Measurements from ENCODE around the gene SRGAP2C. TPM values are rescaled to one million over a fixed set of nuclear protein-coding genes. Genes with fewer than 3 reads are reported as not detected.
"Not testable (repeated sequence)": the region's sequence is repeated elsewhere in the genome, so short reads cannot be mapped to it uniquely, and the experiment has no call there.

SRGAP2C gene
- total RNA-seq, 1 donor from 2014 or later = 34.2 TPM

- H3K27me3 Mint-ChIP-seq (ENCODE audit: low read depth); H3K4me3 Mint-ChIP-seq (ENCODE audit: unreplicated experiment); H3K9me3 Mint-ChIP-seq (ENCODE audit: low read depth); DNase-seq (ENCODE audit: low spot score); H3K27ac Mint-ChIP-seq (ENCODE audit: unreplicated experiment); H3K36me3 Mint-ChIP-seq (ENCODE audit: low read depth); H3K4me1 Mint-ChIP-seq (ENCODE audit: low read depth): not testable (repeated sequence)
These were observed 12.5 kb downstream of the SRGAP2C start for GRCh38 chr1:121197095-121197882.

- not testable (repeated sequence) for H3K27me3 Mint-ChIP-seq (ENCODE audit: low read depth); DNase-seq (ENCODE audit: low spot score); H3K9me3 Mint-ChIP-seq (ENCODE audit: low read depth); H3K36me3 Mint-ChIP-seq (ENCODE audit: low read depth); H3K27ac Mint-ChIP-seq (ENCODE audit: unreplicated experiment); H3K4me3 Mint-ChIP-seq (ENCODE audit: unreplicated experiment); H3K4me1 Mint-ChIP-seq (ENCODE audit: low read depth)
These were observed 15.0 kb downstream of the SRGAP2C start for GRCh38 chr1:121199763-121200162.

GRCh38 chr1:121200232-121200631 lies 15.5 kb downstream of the SRGAP2C start:
- H3K27ac Mint-ChIP-seq (ENCODE audit: unreplicated experiment); H3K9me3 Mint-ChIP-seq (ENCODE audit: low read depth); H3K36me3 Mint-ChIP-seq (ENCODE audit: low read depth): not testable (repeated sequence)

GRCh38 chr1:121200985-121201981 lies 16.5 kb downstream of the SRGAP2C start:
- H3K4me3 Mint-ChIP-seq (ENCODE audit: unreplicated experiment); H3K9me3 Mint-ChIP-seq (ENCODE audit: low read depth); DNase-seq (ENCODE audit: low spot score); H3K27me3 Mint-ChIP-seq (ENCODE audit: low read depth); H3K36me3 Mint-ChIP-seq (ENCODE audit: low read depth): not testable (repeated sequence)
- Mint-ChIP-seq H3K4me1 (ENCODE audit: low read depth) (peaks cover 10% of the 10 kb centered on the region), H3K27ac (ENCODE audit: unreplicated experiment) (peak overlapping the region; percentile 28)

More at GRCh38 chr1:121200232-121200631, 15.5 kb downstream of the SRGAP2C start:
- not testable (repeated sequence) for H3K4me1 Mint-ChIP-seq (ENCODE audit: low read depth); H3K27me3 Mint-ChIP-seq (ENCODE audit: low read depth); H3K4me3 Mint-ChIP-seq (ENCODE audit: unreplicated experiment); DNase-seq (ENCODE audit: low spot score)

- DNase-seq (ENCODE audit: low spot score); H3K4me3 Mint-ChIP-seq (ENCODE audit: unreplicated experiment); H3K27me3 Mint-ChIP-seq (ENCODE audit: low read depth); H3K27ac Mint-ChIP-seq (ENCODE audit: unreplicated experiment); H3K36me3 Mint-ChIP-seq (ENCODE audit: low read depth); H3K9me3 Mint-ChIP-seq (ENCODE audit: low read depth): not testable (repeated sequence)
- peaks cover 11% of the 10 kb centered on the region for H3K4me1 Mint-ChIP-seq (ENCODE audit: low read depth)
These were observed 18.2 kb downstream of the SRGAP2C start for GRCh38 chr1:121202986-121203385.

GRCh38 chr1:121205786-121206711 lies 21.3 kb downstream of the SRGAP2C start:
- DNase-seq (ENCODE audit: low spot score); H3K4me3 Mint-ChIP-seq (ENCODE audit: unreplicated experiment); H3K36me3 Mint-ChIP-seq (ENCODE audit: low read depth); H3K27ac Mint-ChIP-seq (ENCODE audit: unreplicated experiment); H3K27me3 Mint-ChIP-seq (ENCODE audit: low read depth); H3K9me3 Mint-ChIP-seq (ENCODE audit: low read depth): not testable (repeated sequence)
- H3K4me1 Mint-ChIP-seq (ENCODE audit: low read depth) = peaks cover 11% of the 10 kb centered on the region

GRCh38 chr1:121207328-121207727 lies 22.6 kb downstream of the SRGAP2C start:
- H3K36me3 Mint-ChIP-seq (ENCODE audit: low read depth); H3K27me3 Mint-ChIP-seq (ENCODE audit: low read depth): not testable (repeated sequence)

GRCh38 chr1:121208375-121208774 lies 23.6 kb downstream of the SRGAP2C start:
- H3K36me3 Mint-ChIP-seq (ENCODE audit: low read depth); H3K4me1 Mint-ChIP-seq (ENCODE audit: low read depth); DNase-seq (ENCODE audit: low spot score); H3K4me3 Mint-ChIP-seq (ENCODE audit: unreplicated experiment); H3K27me3 Mint-ChIP-seq (ENCODE audit: low read depth); H3K27ac Mint-ChIP-seq (ENCODE audit: unreplicated experiment); H3K9me3 Mint-ChIP-seq (ENCODE audit: low read depth): not testable (repeated sequence)

More at GRCh38 chr1:121207328-121207727, 22.6 kb downstream of the SRGAP2C start:
- not testable (repeated sequence) for H3K27ac Mint-ChIP-seq (ENCODE audit: unreplicated experiment); H3K4me1 Mint-ChIP-seq (ENCODE audit: low read depth); DNase-seq (ENCODE audit: low spot score); H3K9me3 Mint-ChIP-seq (ENCODE audit: low read depth); H3K4me3 Mint-ChIP-seq (ENCODE audit: unreplicated experiment)

GRCh38 chr1:121210778-121211177 lies 26.0 kb downstream of the SRGAP2C start:
- not testable (repeated sequence) for H3K4me1 Mint-ChIP-seq (ENCODE audit: low read depth)

GRCh38 chr1:121213491-121213890 lies 28.7 kb downstream of the SRGAP2C start:
- H3K9me3 Mint-ChIP-seq (ENCODE audit: low read depth); H3K27me3 Mint-ChIP-seq (ENCODE audit: low read depth); H3K4me3 Mint-ChIP-seq (ENCODE audit: unreplicated experiment); H3K27ac Mint-ChIP-seq (ENCODE audit: unreplicated experiment); H3K4me1 Mint-ChIP-seq (ENCODE audit: low read depth); H3K36me3 Mint-ChIP-seq (ENCODE audit: low read depth); DNase-seq (ENCODE audit: low spot score): not testable (repeated sequence)

More at GRCh38 chr1:121210778-121211177, 26.0 kb downstream of the SRGAP2C start:
- not testable (repeated sequence) for H3K27ac Mint-ChIP-seq (ENCODE audit: unreplicated experiment); H3K36me3 Mint-ChIP-seq (ENCODE audit: low read depth); DNase-seq (ENCODE audit: low spot score); H3K9me3 Mint-ChIP-seq (ENCODE audit: low read depth); H3K27me3 Mint-ChIP-seq (ENCODE audit: low read depth); H3K4me3 Mint-ChIP-seq (ENCODE audit: unreplicated experiment)

- not testable (repeated sequence) for H3K4me1 Mint-ChIP-seq (ENCODE audit: low read depth); H3K4me3 Mint-ChIP-seq (ENCODE audit: unreplicated experiment); H3K36me3 Mint-ChIP-seq (ENCODE audit: low read depth); H3K27ac Mint-ChIP-seq (ENCODE audit: unreplicated experiment); H3K27me3 Mint-ChIP-seq (ENCODE audit: low read depth); DNase-seq (ENCODE audit: low spot score); H3K9me3 Mint-ChIP-seq (ENCODE audit: low read depth)
These were observed 29.9 kb downstream of the SRGAP2C start for GRCh38 chr1:121214544-121215156.

All from chondrocyte (in vitro differentiated cells).